Measurements from ENCODE around the gene NAT8L. TPM values are rescaled to one million over a fixed set of nuclear protein-coding genes. Genes with fewer than 3 reads are reported as not detected.

Gene NAT8L
- total and polyA plus RNA-seq, 7 donors: 0.72 to 7.2 (median 3.4) TPM

- no peak for ATAC-seq
- WGBS, 3 donors: 84 to 90% (median 90%) methylated on average over 15 of the region's 15 CpGs
- Histone ChIP-seq H3K36me3 (ENCODE audit: insufficient read depth in 1 of 2, low read depth in 1 of 2) (no peaks in the 10 kb centered on the region), H3K27me3 (ENCODE audit: insufficient read depth in 3 of 3, low read length in 2 of 3) (no peaks in the 10 kb centered on the region), H3K27ac (no peak overlapping the region), H3K4me3 (no peak overlapping the region), H3K4me1 (no peaks in the 10 kb centered on the region), H3K9me3 (no peaks in the 10 kb centered on the region)
- intact Hi-C loops (cut with DNase I): no loop called here
- TF ChIP-seq, protein P1, sequence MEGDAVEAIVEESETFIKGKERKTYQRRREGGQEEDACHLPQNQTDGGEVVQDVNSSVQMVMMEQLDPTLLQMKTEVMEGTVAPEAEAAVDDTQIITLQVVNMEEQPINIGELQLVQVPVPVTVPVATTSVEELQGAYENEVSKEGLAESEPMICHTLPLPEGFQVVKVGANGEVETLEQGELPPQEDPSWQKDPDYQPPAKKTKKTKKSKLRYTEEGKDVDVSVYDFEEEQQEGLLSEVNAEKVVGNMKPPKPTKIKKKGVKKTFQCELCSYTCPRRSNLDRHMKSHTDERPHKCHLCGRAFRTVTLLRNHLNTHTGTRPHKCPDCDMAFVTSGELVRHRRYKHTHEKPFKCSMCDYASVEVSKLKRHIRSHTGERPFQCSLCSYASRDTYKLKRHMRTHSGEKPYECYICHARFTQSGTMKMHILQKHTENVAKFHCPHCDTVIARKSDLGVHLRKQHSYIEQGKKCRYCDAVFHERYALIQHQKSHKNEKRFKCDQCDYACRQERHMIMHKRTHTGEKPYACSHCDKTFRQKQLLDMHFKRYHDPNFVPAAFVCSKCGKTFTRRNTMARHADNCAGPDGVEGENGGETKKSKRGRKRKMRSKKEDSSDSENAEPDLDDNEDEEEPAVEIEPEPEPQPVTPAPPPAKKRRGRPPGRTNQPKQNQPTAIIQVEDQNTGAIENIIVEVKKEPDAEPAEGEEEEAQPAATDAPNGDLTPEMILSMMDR (IDR thresholded peaks at IDR 0.05): no peak
- no peak for DNase-seq
These were observed 24.1 kb downstream of the NAT8L start for GRCh38 chr4:2083116-2083825.

GRCh38 chr4:2083826-2084160, 24.7 kb downstream of the NAT8L start:
- H3K9me3 ChIP-seq: no peaks in the 10 kb centered on the region
- no peak overlapping the region for H3K4me3 ChIP-seq
- WGBS, 3 donors: 77 to 86% (median 79%) methylated on average over 6 of the region's 6 CpGs
- no peaks in the 10 kb centered on the region for H3K27me3 ChIP-seq (ENCODE audit: insufficient read depth in 3 of 3, low read length in 2 of 3)
- DNase-seq (no peak), ATAC-seq (no peak)
- intact Hi-C loops (cut with DNase I): no loop called here
- TF ChIP-seq, protein P1 (IDR thresholded peaks at IDR 0.05): no peak
- H3K4me1 ChIP-seq: no peaks in the 10 kb centered on the region
- no peak overlapping the region for H3K27ac ChIP-seq
- no peaks in the 10 kb centered on the region for H3K36me3 ChIP-seq (ENCODE audit: insufficient read depth in 1 of 2, low read depth in 1 of 2)

- whole genome bisulfite sequencing, 3 donors: 81 to 90% (median 90%) methylated on average over 13 of the region's 13 CpGs
These were observed 25.2 kb downstream of the NAT8L start for GRCh38 chr4:2084316-2084715.

DNA sequence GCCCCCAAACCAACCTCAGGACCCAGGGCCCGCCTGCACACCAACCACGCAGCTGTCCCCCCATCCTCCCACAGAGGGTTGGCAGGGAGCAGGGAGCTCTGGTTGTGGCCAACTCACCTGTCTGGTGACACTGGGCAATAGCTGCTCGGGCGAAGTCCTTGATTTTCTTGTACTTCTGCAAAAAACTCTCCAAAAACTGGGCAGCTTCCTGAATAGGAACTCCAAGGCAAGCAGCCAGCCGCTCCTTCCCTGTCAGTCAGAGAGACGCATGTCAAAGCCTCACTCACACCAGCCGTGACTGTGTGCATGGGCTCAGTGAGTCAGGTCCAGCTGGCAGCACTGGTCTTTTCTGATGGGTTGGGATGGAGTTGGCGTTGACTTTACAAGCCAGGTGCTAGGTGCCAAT, 26.4 kb downstream of the NAT8L start:
- WGBS, 3 donors: 66 to 73% (median 68%) methylated on average over 8 of the region's 8 CpGs
- TF ChIP-seq, protein P1 (IDR thresholded peaks at IDR 0.05): no peak
- Histone ChIP-seq H3K4me1 (no peaks in the 10 kb centered on the region), H3K27ac (no peak overlapping the region), H3K36me3 (ENCODE audit: insufficient read depth in 1 of 2, low read depth in 1 of 2) (no peaks in the 10 kb centered on the region), H3K27me3 (ENCODE audit: insufficient read depth in 3 of 3, low read length in 2 of 3) (no peaks in the 10 kb centered on the region), H3K4me3 (no peak overlapping the region), H3K9me3 (no peaks in the 10 kb centered on the region)
- intact Hi-C loops (cut with DNase I): no loop called here
- ATAC-seq (peak in 3 of 4 donors; percentile 57 to 76 (median 64)), DNase-seq (no peak)

More at GRCh38 chr4:2084316-2084715, 25.2 kb downstream of the NAT8L start:
- no peaks in the 10 kb centered on the region for H3K27me3 ChIP-seq (ENCODE audit: insufficient read depth in 3 of 3, low read length in 2 of 3)
- no peak overlapping the region for H3K4me3 ChIP-seq
- H3K9me3 ChIP-seq: no peaks in the 10 kb centered on the region
- H3K27ac ChIP-seq: no peak overlapping the region
- intact Hi-C loops (cut with DNase I): no loop called here
- TF ChIP-seq, protein P1 (IDR thresholded peaks at IDR 0.05): no peak
- H3K4me1 ChIP-seq: no peaks in the 10 kb centered on the region
- DNase-seq: no peak
- no peaks in the 10 kb centered on the region for H3K36me3 ChIP-seq (ENCODE audit: insufficient read depth in 1 of 2, low read depth in 1 of 2)
- no peak for ATAC-seq

DNA sequence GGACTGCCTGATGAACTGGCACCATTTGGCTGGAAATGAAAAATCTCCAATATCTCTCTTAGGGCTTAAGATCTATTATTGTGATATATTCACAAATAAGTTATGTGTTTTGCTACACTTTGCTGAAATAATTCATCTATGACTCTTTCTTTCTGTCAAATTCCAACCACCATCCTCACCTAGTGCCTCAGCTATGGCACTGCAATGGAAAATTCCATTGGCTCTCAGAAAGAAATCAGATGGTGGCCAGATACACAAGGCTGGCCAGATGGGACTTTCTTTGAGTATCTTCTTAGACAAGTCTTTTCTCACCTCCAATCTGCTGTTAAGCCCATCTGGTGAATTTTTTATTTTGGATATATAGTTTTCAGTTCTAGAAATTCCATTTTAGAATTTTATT, 28.0 kb downstream of the NAT8L start:
- TF ChIP-seq, protein P1 (IDR thresholded peaks at IDR 0.05): no peak
- Histone ChIP-seq H3K36me3 (ENCODE audit: insufficient read depth in 1 of 2, low read depth in 1 of 2) (no peaks in the 10 kb centered on the region), H3K27ac (no peak overlapping the region), H3K27me3 (ENCODE audit: insufficient read depth in 3 of 3, low read length in 2 of 3) (no peaks in the 10 kb centered on the region), H3K9me3 (no peaks in the 10 kb centered on the region), H3K4me3 (no peak overlapping the region), H3K4me1 (no peaks in the 10 kb centered on the region)
- no peak for ATAC-seq
- no peak for DNase-seq
- intact Hi-C loops (cut with DNase I): no loop called here
